Heart left ventricle (tissue), 13 donors: ENCODE data around the gene ASB5.

Experiments
- CTCF ChIP-seq, 12 donors: fragments of 200-600 bp; sonication (generic) in 4 of 12; IDR thresholded peaks; one replicate each; pipeline versions ENCODE4 v1.5.0 to v1.8.0; 2018 to 2022; ENCODE audit warnings: antibody characterized with exemption in 12 of 12, mild to moderate bottlenecking in 5 of 12
- POLR2A ChIP-seq, 2 donors: fragments of 450-650 bp; IDR thresholded peaks; one replicate each; pipeline ENCODE4 v1.6.1; 2017; ENCODE audit warnings: antibody characterized with exemption in 2 of 2, mild to moderate bottlenecking in 2 of 2, moderate library complexity in 2 of 2
- donor health status: ischemic (EF 13 %, LVEDD 7.1; RV severe dilation, severe dysfunction).
- donor health status: DM: no; HTN: yes; CAD: no.
- donor health status: DM: no; HTN: no; CAD: no.
- donor health status: ischemic (EF 25% LVEDD 6.9; RV normal size, moderate dysfunction).
- donor health status: ischemic (EF 25% LVEDD 5.7; RV mildly dilated, moderate dysfunction).
- donor health status: ischemic (EF 35%, LVEDD 5.7; RV mildly dilated, moderate dysfunction).
- donor health status: nonischemic (EF 11% LVEDD 7.7; RV severe dilation, severe dysfunction).
- donor health status: DM: yes; HTN: yes; CAD: no.
- donor health status: PGD.
- donor health status: ischemic (EF 29% LVEDD 5.4; RV normal size, mild dysfunction).
- donor health status: nonischemic (EF 23%, LVEDD 6.1; RV moderate dilation, normal function).

GRCh38 chr4:176195184-176195978 is 73.6 kb downstream of the ASB5 start, which contains the start of gene SPATA4:
- TF ChIP-seq CTCF (IDR thresholded peaks at IDR 0.05): no peak
- TF ChIP-seq POLR2A (IDR thresholded peaks at IDR 0.05): peak; percentile 25 to 75
